Skeletal muscle tissue (tissue), 4 donors: Measurements from ENCODE around the gene ANKRD31. TPM values are rescaled to one million over a fixed set of nuclear protein-coding genes. Genes with fewer than 3 reads are reported as not detected.
"Not testable (repeated sequence)": the region's sequence is repeated elsewhere in the genome, so short reads cannot be mapped to it uniquely, and the experiment has no call there.

ENCODE experiments used
- H3K27ac ChIP-seq: one replicate; pipeline ENCODE4 v1.7.0; 2013; ENCODE audit warnings: mild to moderate bottlenecking, low read depth, low read length, inconsistent platforms
- H3K27me3 ChIP-seq, 3 donors: one replicate each; pipeline ENCODE4 v1.7.0; 2013; ENCODE audit warnings: low read length in 3 of 3; ENCODE audit not compliant: control insufficient read depth in 3 of 3, insufficient read depth in 3 of 3
- H3K36me3 ChIP-seq, 3 donors: one replicate each; pipeline ENCODE4 v1.7.0; 2013; ENCODE audit warnings: low read length in 3 of 3; ENCODE audit not compliant: control insufficient read depth in 3 of 3, insufficient read depth in 3 of 3
- H3K4me1 ChIP-seq, 3 donors: one replicate each; pipeline ENCODE4 v1.7.0; 2013; ENCODE audit warnings: low read length in 3 of 3, mild to moderate bottlenecking in 3 of 3; ENCODE audit not compliant: control insufficient read depth in 3 of 3, insufficient read depth in 3 of 3
- H3K4me3 ChIP-seq, 3 donors: one replicate each; pipeline ENCODE4 v1.7.0; 2013; ENCODE audit warnings: low read length in 3 of 3
- H3K9ac ChIP-seq, 3 donors: one replicate each; pipeline ENCODE4 v1.7.0; 2013; ENCODE audit warnings: low read length in 3 of 3, mild to moderate bottlenecking in 3 of 3, moderate library complexity in 2 of 3, low read depth in 1 of 3
- H3K9me3 ChIP-seq, 3 donors: one replicate each; pipeline ENCODE4 v1.7.0; 2013; ENCODE audit warnings: low read length in 3 of 3; ENCODE audit not compliant: control insufficient read depth in 3 of 3
- total RNA-seq: library from RNA; depleted of rRNA; stranded (reverse); fragments of >200 nt; gene quantifications from one replicate; pipeline ENCODE4 v1.2.3, GENCODE V29; 2014
- donor health status: Osteomylitis.

The ANKRD31 gene
- total RNA-seq, 1 donor from 2014 or later = under 0.01 TPM

DNA sequence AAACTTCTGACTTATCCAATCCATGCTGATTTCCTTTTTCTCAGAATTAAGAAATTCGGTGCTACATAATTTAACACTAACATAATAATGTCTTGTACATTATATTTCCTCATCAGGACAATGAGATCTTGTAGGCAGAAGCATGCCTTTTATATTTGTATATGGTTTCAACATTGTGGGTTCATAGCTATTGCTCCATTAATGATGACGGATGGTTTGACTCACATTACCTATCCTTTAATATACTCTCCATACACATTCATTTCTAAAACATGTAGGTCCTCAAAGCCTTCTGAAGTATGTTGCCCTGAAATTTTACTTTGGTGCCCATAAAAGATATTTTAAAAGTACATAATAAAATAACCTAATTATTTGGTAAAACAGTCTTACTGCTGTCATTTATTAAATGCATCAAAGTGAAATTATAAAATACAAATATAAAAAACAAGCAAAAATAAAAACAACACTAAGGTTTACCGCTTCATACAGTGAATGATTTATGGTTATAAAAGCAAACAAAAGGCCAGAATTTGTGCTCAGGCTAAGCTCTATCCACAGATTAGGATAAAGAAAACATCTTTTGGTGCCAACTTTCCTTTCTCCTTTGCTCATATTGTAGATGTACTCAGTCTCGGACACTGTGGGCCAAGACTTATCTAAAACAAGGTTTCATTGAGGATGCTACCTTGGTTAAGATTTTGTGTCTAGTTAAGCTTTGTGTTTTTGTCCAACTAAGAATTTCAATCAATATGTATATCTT lies 123.1 kb downstream of the ANKRD31 start:
- no peak overlapping the region for H3K9ac ChIP-seq
- H3K9me3 ChIP-seq = no peaks in the 10 kb centered on the region
- no peaks in the 10 kb centered on the region for H3K4me1 ChIP-seq
- no peaks in the 10 kb centered on the region for H3K27me3 ChIP-seq
- H3K4me3 ChIP-seq = no peak overlapping the region
- no peak overlapping the region for H3K27ac ChIP-seq
- no peaks in the 10 kb centered on the region for H3K36me3 ChIP-seq

DNA sequence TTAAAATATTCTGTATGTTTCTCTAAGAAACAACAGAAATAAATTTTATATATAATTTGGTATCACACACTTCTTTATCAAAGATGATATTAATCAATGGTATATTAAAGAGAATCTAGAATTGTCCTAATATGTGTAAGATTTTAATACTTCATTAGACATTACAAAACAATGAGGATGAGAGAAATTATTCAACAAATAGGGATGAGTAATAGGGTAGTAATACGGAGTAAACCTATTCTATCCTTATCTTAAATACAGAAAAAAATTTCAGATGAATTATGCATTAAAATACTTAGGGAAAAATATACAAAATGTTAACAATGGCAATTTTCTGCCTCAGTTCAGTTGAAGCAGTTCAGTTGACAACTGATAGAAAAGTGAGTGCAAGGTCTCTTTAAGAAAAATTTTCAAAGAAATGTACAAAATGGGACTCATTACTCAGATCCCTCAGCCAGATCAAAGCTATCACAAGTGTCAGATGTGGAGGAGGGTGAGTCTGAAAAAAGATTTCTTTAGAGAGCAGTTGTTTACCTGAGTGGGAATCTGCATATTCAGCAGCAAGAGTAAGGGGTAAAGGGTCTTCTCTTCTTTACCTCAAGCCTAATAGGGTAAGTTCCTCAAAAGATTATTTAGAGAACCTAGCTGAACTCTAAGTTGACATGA lies 127.6 kb downstream of the ANKRD31 start:
- no peaks in the 10 kb centered on the region for H3K4me1 ChIP-seq
- H3K27ac ChIP-seq = no peak overlapping the region
- no peak overlapping the region for H3K4me3 ChIP-seq
- no peaks in the 10 kb centered on the region for H3K9me3 ChIP-seq
- H3K9ac ChIP-seq = no peak overlapping the region
- H3K27me3 ChIP-seq = no peaks in the 10 kb centered on the region
- H3K36me3 ChIP-seq = no peaks in the 10 kb centered on the region

DNA sequence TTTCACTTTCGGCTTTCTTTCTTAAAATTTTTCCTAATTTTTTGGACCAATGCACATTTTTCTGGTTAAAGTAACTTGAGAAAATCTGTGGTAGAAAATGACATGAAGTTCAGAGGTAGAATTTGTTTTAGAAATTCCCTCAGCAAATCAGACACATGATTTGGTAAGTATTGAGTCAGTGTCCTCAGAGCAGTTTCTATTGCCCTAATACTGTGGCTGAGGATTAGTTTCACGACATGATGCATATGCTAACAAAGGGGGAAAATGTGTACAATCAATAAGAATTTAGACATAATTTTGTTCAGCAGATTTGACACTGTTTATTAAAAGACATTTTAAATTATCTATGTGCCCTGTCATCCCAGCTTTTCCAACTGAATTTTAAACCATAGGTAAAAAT lies 128.2 kb downstream of the ANKRD31 start:
- Histone ChIP-seq H3K27me3 (no peaks in the 10 kb centered on the region), H3K4me3 (no peak overlapping the region), H3K27ac (no peak overlapping the region), H3K9ac (no peak overlapping the region), H3K36me3 (no peaks in the 10 kb centered on the region), H3K4me1 (no peaks in the 10 kb centered on the region), H3K9me3 (no peaks in the 10 kb centered on the region)

DNA sequence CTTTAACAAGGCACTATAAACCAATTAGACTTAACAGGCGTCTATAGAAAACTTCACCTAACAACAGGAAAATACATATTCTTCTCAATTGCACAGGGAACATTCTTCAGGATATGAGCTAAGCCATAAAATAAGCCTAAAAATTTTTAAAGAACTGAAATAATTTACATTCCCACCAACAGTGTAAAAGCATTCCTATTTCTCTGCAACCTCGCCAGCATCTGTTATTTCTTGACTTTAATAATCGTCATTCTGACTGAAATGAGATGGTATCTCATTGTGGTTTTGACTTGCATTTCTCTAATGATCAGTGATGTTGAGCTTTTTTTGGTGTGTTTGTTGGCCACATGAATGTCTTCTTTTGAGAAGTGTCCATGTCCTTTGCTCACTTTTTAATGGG lies 140.7 kb downstream of the ANKRD31 start:
- H3K27me3 ChIP-seq, H3K4me1 ChIP-seq, H3K36me3 ChIP-seq: not testable (repeated sequence)

DNA sequence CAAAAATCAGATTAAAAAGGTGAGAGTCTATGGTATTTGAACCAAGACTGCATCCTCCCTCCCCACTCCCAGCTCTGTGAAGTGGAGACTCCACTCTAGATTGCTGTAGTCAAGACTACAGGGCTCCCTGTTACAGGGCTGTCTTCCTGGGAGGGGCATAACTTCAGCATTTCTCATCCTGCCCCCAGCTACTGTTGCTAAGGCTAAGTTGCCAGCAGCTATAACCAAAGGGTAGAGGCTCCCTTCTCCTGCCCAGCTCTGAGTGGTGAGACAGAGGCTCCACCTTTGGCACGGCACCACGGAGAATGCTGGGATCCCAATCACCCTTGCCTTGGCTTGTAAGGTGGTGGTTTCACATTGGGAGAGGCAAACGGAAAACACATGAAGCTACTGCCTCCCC lies 145.1 kb downstream of the ANKRD31 start:
- H3K4me1 ChIP-seq = no peaks in the 10 kb centered on the region
- no peak overlapping the region for H3K9ac ChIP-seq
- no peaks in the 10 kb centered on the region for H3K27me3 ChIP-seq
- H3K4me3 ChIP-seq = no peak overlapping the region
- H3K9me3 ChIP-seq = no peaks in the 10 kb centered on the region
- H3K36me3 ChIP-seq = no peaks in the 10 kb centered on the region
- no peak overlapping the region for H3K27ac ChIP-seq

More for the DNA sequence above, 140.7 kb downstream of the ANKRD31 start:
- not testable (repeated sequence) for H3K9ac ChIP-seq, H3K9me3 ChIP-seq, H3K27ac ChIP-seq, H3K4me3 ChIP-seq

- no peak overlapping the region for H3K4me3 ChIP-seq
- H3K27me3 ChIP-seq = no peaks in the 10 kb centered on the region
- H3K36me3 ChIP-seq = no peaks in the 10 kb centered on the region
- H3K4me1 ChIP-seq = no peaks in the 10 kb centered on the region
- H3K27ac ChIP-seq = no peak overlapping the region
- no peaks in the 10 kb centered on the region for H3K9me3 ChIP-seq
- no peak overlapping the region for H3K9ac ChIP-seq
Measured at GRCh38 chr5:75089662-75090061, 147.0 kb downstream of the ANKRD31 start.

DNA sequence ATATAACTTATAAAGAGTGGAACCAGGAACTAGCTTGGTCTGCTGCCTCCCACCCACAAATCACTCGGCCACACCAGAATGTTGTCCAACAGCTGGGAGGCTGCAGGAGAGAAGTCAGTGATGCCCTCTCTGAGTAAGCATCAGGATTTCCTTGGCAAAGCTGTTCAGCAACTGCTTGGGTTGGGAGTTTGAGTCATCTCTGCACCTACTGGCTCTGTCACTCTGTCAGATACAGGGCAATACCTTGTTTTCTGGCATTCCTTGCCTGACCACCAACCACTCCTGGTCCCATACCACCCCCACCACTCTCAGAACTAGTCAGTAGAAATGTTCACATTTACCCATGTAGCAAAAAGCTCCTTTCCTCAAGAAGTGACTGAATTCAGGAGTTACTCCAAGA lies 147.5 kb downstream of the ANKRD31 start:
- Histone ChIP-seq H3K27me3 (no peaks in the 10 kb centered on the region), H3K36me3 (no peaks in the 10 kb centered on the region), H3K4me1 (no peaks in the 10 kb centered on the region), H3K4me3 (no peak overlapping the region), H3K9me3 (no peaks in the 10 kb centered on the region), H3K27ac (no peak overlapping the region), H3K9ac (no peak overlapping the region)

GRCh38 chr5:75088648-75089047 lies 148.0 kb downstream of the ANKRD31 start:
- Histone ChIP-seq H3K4me1 (no peaks in the 10 kb centered on the region), H3K9ac (no peak overlapping the region), H3K4me3 (no peak overlapping the region), H3K9me3 (no peaks in the 10 kb centered on the region), H3K27me3 (no peaks in the 10 kb centered on the region), H3K27ac (no peak overlapping the region), H3K36me3 (no peaks in the 10 kb centered on the region)

DNA sequence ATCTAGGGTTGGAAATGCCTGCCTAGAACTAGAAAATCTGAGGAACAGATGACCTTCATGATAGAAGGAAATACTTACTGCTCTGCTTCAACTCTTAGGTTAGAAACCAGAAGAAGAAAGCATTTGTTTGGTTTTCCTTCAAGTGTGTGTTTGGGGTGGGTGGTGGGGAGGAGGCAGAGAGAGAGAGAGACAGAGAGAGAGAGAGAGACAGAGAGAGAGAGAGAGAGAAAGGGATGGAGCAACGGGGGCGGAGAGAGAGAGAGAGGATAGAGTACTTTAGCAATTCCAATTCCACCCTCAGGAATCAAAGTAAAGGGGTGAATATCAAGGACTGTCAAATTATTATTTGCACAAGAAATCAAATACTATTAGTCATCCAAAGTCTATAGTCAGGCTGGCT lies 155.2 kb downstream of the ANKRD31 start:
- Histone ChIP-seq H3K4me3 (no peak overlapping the region), H3K36me3 (no peaks in the 10 kb centered on the region), H3K9me3 (no peaks in the 10 kb centered on the region), H3K9ac (no peak overlapping the region), H3K27me3 (no peaks in the 10 kb centered on the region), H3K4me1 (no peaks in the 10 kb centered on the region), H3K27ac (no peak overlapping the region)

DNA sequence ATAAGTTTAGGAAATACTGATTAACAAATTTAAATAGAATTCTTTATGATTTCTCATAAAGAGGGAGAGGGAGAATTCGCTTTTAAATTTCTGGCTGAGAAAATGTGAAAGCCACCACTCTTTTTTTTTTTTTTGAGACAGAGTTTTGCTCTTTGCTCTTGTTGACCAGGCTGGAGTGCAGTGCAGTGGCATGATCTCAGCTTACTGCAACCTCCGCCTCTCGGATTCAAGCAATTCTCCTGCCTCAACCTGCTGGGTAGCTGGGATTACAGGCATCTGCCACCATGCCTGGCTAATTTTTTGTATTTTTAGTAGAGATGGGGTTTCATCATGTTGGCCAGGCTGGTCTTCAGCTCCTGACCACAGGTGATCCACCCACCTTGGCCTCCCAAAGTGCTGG lies 157.3 kb downstream of the ANKRD31 start:
- H3K9ac ChIP-seq, H3K27ac ChIP-seq, H3K9me3 ChIP-seq, H3K27me3 ChIP-seq, H3K4me3 ChIP-seq, H3K4me1 ChIP-seq, H3K36me3 ChIP-seq: not testable (repeated sequence)
